NOMO-1 treated with DMSO at 0.1 percent for 48 hours (cell line): Measurements from ENCODE around the gene CCDC13.

Experiments used
- DNase-seq: peaks from one replicate; lab custom pipeline; 2025; ENCODE audit not compliant: unreplicated experiment; lab: John Stamatoyannopoulos, UW

CCDC13 gene

GRCh38 chr3:42734263-42734860, 38.7 kb downstream of the CCDC13 start:
- no peak for DNase-seq

GRCh38 chr3:42733501-42734262, 39.4 kb downstream of the CCDC13 start:
- DNase-seq = no peak

DNA sequence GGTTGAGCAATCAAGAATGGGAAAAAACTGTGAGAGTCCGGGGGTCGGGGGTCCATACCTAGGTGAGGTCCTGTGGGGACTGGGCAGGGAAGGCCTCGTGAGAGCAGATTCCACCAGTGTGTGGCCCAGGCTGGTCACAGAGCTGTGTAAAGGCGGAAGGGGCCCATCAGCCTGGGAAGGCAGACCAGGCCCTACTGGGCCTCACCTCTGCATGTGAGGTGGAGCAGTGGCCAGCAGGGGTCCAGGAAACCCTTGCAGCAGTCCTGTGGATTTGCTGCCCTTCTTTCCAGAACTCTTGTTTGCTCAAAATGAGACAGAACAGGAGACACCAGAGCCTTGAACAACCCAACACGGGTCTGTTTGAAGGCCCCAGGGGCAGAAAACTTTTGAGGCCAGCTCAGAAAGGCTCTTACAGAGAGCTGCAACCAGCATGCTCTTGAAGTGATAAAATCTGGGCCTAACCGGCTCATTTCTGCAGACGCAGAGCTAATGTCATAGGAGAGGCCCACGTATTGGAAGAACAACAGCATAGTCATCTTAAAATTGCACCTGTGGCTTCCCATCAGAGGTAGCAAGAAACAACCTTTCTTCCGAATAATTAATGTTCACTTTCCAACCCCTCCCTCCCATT, 40.1 kb downstream of the CCDC13 start:
- DNase-seq = no peak

DNA sequence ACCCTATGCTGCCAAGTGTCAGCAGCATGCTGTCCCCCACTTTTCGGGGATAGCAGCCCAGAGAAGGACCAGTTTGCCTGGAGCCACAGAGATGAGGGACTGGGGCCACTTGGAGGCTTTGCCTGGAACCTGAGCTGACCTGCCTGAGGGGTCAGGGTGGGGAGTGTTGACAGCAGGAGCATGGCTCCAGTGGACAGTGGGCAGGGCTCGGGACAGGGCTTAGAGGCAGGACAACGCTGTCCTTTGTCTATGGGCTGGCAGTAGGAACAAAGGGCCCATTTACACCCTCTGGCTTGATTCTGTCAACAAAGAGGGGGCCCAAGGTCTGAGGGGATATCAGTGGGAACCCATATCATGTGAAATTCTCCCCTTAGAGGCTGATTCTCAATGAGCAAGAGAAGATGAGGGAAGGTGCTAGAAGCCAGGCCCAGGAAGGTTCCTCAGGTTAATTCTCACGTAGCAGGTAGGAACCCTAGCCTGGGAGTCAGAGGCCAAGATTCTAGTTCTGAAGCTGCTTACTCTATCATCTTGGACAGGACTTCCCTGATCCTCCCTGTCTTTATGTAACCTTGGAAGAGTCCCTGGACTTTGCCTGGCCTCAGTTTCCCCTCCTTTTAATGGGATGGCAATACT, 40.7 kb downstream of the CCDC13 start:
- no peak for DNase-seq

DNA sequence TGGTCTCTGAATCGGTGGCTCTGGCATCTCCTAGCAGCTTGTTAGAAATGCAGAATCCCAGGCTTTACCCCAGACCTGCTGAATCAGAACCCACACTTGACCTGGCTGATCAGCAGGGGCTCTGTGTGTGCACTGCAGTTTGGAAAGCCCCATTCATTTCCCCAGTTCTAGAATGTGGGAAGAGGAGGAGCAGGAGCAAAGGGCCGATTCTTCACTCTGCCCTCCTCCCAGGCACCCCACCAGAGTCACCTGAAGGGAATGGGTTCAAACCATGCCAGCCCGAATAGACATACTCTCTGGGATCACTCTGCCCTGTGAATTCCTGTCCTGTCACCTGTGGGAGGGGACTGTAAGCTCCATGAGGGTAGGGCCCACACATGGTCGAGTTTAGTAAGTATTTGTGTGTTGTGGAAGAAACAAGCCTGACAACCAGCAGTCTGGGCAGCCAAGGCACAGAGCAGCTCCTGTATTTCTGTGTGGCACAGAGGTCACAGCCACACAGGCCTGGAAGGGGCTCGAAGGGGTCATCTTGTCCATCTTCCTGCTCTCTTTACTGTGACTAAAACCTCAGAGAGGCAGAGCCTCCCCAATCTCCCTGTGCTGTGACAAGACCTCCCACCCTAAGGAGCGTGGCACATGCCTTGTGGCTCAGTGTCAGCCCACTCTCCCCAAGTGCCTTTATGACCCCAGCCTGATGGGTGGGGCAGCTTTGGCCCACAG, 41.4 kb downstream of the CCDC13 start:
- no peak for DNase-seq

GRCh38 chr3:42730706-42731420, 42.2 kb downstream of the CCDC13 start:
- DNase-seq = no peak

DNA sequence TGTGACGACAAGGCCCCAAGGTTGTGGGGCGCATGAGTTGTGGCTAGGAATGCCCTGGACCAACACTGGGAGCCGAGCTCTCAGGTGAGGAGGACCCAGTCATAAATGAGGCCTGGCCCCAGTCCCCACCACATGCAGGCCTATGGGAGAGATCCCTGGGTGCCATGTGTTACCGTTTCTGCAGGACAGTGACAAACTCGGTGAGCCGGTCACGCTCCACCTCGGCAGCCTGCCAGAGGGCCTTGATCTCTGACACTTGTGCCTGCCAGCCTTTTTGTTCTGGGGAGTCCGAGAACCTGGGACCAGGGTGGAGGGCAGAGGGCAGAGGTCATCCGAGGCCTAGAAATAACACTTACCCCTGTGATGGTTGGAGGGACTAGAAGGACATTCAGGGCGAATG, 42.8 kb downstream of the CCDC13 start:
- no peak for DNase-seq

- DNase-seq = no peak
These were observed 43.5 kb downstream of the CCDC13 start for GRCh38 chr3:42729404-42730145.

DNA sequence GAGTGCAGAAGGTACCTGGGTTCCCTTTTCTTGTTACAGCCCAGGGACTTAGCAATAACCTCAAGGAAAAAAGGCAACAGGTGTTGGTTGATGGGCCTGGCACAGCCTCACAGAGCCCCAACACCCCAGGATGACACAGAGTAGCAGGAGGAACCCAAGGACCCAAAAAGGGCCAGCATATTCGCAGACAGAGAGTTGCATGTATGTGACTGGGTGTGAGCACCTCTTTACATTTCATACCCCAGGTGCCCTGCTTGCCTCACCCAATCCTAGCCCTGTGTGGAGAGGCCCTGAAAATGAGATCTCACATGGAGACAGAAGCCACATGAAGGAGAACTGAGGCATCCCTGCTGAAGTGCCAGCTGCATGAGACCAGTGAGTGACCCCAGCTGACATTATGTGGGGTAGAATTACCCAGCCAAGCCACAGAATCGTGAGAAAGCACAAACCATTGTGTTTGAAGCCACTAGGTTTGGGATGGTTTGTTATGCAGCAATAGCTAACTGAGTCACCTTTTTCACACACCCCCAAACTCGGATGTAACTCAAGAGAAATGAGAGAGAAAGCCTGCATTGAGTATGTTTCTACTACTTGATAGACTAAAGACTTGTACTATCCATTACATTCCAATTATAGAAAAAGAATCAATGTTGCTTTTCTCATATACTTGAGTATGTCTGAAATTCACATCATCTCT, 44.2 kb downstream of the CCDC13 start:
- DNase-seq = no peak

GRCh38 chr3:42728056-42728455, 45.0 kb downstream of the CCDC13 start:
- DNase-seq = no peak

DNA sequence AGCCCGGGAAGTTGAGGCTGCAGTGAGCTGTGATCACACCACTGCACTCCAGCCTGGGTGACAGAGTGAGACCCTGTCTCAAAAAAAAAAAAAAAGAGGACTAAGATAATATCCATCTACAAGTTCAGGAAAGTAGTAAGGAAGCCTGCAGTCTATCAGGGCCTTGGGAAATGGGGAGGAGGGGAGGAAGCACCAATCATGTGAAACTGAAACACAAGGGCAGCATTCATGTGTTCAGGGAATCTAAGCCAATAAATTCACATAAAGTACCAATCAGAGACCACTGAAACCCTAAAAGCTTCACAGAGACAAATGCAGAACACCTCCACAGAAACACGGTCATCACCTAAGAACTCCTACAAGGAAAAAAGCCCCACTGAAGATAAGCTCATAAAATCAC, 47.6 kb downstream of the CCDC13 start:
- DNase-seq = no peak

DNA sequence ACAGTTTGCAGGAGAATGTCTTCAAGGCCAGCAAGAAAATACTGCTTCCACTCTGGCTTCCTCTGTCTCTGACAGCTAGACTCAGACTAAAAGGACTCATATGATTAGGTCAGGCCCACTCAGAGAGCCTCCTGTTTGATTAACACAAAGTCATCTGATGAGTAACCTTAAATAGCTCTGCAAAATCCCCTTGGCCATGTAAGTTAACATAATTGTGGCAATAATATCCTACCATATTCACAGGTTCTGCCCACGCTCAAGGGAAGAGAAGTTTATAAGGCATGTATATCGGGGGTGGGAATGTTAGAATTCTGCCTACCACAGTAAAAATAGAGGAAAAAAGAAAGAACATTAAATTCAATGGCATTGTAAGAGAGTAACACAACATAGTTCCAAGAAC, 49.8 kb downstream of the CCDC13 start:
- DNase-seq = no peak
